GM21717 (cell line): ENCODE results near the gene CDHR2.
"Not testable (repeated sequence)": the region's sequence is repeated elsewhere in the genome, so short reads cannot be mapped to it uniquely, and the experiment has no call there.

Experiments
- ATAC-seq: cut with Tn5 transposase; IDR thresholded peaks from one replicate; pipeline ENCODE4 v1.9.1; 2021; ENCODE audit warnings: mild to moderate bottlenecking, moderate library complexity; ENCODE audit not compliant: unreplicated experiment

Gene CDHR2

DNA sequence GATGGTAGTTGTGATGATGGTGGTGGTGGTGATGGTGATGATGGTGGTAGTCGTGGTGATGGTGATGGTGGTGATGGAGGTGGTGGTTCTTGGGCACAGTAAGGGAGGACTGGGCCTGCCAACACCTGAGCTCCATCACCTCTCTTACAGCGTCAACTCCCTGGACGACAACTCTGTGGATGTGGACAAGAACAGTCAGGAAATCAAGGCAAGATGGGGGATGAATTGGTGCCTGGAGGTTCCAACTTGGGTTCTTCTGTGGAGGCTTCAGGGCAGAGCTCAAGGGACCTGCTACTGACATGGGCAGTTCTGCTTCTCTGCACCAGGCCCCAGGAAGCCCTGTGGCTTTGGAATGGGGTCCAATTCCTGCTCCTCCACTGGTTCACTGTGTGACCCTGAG is 43.4 kb downstream of the CDHR2 start:
- no peak for ATAC-seq

DNA sequence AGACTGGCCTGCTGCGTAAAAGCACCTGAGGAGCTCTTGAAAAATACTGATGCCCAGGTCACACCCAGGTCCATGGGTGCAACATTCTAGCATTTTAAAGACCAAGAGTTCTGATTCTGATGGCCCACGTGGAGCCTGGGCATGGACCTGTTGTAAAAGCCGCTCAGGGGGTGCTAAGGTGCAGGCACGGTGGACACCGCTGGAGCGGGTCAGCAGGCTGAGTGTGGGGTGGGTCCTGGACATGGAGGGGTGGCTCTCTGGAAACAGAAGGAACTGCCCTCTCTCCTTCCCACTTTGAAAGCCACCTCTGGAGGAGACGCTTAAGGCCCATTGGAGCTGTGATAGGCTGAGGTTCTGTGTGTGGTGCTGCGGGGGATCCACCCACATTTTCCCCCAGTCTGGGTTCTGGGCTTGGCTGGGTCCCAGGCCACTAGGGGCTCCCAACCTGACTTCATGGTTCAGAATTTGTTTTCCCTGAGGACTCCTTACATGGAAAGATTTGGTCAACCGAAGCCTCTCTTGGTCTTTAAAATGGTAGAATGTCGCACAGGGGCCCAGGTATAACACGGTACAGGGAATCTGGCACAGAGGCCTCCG is 44.2 kb downstream of the CDHR2 start:
- no peak for ATAC-seq

DNA sequence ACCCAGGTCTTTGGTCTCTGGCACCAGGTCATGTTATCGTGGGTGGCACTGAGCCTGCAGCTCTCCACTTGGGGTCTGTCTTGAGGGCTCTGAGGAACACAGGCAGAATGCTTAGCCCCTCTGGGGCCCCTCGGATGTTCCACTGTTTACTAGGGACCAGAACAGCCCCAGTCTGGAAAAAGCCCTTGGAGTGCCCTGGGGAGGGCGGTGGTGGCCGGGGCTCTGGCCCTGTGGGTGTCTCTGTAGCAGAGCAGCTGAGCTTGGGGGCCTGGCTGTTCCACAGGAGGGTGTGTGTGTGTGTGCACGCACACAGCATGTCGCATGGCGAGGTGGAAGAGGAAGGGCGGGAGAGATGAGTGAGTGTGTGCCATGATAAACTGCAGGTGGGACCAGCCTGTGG is 45.4 kb downstream of the CDHR2 start:
- ATAC-seq: no peak

DNA sequence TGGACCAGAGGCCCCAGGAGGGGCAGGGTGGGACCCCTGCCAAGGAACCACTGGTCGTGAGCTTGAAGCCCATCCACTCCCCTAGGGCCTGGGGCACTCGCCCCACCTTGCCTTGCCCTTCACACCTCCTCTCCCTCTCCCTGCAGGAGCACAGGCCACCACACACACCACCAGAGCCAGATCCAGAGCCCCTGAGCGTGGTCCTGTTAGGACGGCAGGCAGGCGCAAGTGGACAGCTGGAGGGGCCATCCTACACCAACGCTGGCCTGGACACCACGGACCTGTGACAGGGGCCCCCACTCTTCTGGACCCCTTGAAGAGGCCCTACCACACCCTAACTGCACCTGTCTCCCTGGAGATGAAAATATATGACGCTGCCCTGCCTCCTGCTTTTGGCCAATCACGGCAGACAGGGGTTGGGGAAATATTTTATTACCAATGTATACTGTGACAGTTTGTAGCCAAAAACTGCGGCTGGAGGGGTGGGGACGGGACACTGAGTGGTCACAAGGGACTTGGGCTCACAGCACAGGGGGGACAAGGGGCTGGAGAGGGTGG is 46.3 kb downstream of the CDHR2 start:
- no peak for ATAC-seq

DNA sequence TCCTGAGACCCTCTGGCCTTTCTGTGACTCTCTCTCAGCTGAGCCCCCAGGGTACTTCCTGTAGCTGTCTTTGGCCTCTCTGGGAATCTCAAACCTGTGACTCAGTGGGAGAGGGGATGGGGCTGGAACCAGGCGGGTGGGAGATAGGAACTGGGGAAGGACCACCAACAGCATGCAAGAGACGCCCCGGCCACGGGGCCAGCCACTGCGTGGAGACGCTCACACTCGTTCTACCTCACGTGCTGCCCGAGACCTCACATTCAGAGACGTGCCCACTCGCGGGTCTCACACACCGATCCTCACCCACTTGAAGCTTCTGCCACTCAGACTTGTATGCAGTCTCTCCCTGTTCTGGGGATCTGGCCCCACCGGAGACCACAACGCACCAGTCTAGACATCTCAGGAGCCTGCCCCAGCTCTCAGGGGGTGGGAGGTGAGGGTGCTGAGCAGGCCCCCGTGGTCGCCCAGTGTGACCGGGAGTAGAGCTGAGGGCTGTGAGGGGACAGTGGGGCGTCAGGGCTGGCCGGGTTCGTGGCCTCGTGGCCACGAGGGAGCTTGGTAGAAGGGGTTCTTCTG is 47.0 kb downstream of the CDHR2 start:
- ATAC-seq: no peak

DNA sequence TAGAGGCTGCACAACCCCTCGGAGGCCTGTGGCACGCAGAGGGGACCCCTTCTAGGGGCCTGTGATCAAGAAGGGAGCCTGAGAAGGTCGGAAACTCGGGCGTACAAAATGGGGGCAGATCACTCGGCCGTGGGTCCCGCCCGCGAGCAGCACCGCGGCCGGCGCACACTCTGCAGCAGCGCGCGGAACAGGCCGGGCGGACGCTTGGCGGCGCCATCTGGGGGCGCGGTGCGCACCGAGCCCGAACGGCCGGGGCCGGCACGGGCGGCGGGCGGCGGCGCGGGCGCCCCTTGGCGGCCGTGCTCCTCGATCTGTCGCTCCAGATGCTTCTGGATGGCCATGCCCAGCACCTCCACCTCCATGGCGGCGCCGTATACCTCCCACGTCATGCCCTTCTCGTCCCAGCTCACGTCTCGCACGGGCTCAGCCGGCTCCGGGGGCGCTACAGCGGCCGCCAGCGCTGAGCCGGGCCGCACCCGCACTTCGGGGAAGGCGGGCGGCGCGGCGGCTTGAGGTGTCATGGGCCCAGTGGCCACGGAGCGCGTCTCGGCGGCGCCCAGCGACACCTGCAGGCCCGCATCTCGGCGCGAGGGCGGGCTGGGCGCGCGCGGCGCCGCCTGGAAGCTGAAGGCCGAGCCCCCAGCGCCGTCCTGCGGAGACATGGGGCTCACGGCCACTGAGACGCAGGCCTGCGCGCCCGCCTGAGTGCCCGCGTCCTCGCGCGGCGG is 47.7 kb downstream of the CDHR2 start:
- ATAC-seq: no peak

DNA sequence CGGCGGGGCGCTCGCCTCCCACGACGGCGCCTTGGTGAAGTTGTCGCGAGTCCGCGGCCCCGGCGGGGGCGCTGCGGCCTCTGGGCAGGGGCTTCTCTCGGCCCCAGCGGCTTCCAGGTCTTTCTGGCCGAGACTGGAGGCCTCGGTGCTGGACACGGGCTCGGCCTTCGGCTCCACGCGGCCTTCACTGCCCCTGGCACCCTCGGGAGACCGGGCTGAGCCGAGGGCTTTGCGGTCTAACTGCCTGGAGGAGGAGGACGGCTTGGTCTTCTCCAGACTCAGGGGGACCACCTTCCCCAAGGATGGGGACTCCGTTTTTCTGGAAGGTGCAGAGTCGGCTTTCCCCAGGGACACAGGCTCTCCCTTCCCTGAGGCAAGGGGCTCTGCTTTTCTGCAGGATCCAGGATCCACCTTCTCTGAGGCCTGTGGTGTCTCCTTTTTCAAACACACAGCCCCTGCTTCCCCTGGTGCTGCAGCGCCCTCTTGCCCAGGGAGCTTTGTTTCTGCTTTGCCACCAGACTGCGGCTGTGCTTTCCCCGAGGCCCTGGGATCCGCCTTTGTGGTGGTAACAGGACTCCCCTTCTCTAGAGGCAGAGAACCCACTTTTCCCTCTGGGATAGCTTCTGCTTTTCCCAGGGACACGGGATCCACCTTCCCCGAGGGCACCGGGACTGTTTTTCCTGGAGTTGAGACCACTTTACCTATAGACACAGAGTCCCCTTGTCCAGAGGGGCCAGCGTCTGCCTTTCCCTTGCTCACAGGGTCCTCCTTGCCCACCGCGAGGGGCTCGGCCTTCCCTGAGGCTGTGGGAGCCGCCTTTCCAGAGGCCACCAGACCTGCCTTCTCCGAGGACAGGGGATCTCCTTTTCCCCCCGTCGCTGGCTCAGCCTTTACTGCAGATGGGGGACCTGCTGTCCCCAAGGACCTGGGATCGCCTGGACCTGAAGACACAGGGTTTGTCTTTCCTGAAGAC is 48.6 kb downstream of the CDHR2 start:
- ATAC-seq: no peak

DNA sequence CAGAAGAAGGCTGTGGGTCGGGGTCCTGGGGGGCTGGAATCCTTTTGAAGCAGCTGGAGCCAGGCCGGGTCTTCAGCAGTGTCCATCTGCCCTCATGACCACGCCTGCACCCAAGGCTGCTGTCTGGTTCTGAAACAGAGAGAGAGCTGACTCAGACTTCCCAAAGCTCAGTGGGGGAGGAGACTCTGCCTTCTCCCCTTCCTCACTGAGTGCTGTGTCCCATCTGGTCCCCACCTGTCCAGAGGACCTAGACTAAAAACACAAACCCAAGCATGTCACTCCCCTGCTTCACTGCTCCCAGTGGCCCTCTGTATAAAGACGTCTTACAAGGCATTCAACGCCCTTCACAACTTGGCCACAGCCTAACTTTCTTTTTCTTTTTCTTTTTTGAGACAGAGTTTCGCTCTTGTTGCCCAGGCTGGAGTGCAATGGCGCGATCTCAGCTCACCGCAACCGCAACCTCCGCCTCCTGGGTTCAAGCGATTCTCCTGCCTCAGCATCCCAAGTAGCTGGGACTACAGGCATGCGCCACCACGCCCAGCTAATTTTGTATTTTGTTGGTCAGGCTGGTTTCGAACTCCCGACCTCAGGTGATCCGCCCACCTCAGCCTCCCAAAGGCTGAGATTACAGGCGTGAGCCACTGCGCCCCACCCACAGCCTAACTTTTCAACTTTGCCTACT is 50.7 kb downstream of the CDHR2 start:
- ATAC-seq: not testable (repeated sequence)

DNA sequence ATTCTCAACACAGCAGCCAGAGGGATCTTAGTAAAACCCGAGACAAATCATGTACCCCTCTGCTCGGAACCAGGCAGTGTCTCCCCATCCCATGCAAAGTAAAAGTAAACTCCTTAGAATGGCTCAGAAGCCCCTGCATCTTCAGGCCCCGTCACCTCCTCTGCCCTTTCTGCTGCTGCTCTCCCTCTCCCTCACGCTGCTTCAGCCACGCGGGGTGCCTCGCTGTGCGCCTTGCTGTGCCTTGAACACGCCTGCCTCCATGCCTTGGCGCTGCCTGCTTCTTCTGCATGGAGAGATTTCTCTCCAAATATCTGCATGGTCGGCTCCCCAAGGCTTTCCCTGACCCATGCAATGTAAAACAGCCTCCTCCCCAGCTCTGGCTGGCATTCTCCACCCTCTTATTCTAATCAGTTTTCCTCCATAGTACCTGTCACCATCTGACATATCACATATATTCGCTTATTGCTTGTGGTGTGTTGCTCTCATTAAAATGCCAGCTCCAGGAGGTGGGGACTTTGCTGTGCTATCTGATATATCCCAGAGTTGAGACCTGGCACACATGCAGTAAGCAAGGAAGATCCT is 52.9 kb downstream of the CDHR2 start:
- no peak for ATAC-seq

DNA sequence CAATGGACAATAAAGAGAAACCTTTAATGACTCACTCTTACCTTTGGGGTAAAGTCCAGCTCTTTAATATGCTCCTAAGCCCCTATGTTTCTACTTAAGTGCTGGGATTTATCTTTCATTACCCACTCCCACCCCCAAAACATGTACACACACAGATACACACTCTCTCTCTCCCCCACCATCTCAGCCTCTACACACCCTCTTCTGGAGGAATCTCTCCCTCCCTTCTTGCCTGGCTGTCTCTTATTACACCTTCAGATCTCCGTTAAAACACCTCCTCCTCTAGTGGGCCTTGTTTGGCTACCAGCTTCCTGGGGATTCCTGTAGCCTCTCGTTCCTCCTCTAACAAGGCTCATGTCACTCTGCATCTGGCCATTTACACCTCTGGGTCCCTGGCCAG is 53.9 kb downstream of the CDHR2 start:
- no peak for ATAC-seq

DNA sequence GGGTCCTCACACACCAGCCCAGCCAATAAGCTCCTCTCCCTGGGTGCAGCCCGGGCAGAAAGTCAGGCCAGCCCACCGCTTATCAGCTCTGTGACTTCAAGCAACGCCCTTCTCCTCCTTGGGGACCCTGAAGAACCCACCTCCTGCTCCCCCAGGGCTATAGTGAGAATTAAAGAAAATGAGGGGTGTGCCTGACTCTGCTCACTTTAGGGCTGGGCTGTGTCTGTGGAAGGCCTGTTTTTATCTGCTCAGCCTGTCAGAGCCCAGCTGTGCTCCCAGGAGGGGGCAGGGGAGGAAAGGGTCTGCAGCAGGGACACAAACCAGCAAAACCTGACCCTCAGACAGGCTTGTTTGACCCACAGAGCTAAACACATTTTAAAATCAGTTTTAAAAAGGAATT is 56.9 kb downstream of the CDHR2 start:
- no peak for ATAC-seq

DNA sequence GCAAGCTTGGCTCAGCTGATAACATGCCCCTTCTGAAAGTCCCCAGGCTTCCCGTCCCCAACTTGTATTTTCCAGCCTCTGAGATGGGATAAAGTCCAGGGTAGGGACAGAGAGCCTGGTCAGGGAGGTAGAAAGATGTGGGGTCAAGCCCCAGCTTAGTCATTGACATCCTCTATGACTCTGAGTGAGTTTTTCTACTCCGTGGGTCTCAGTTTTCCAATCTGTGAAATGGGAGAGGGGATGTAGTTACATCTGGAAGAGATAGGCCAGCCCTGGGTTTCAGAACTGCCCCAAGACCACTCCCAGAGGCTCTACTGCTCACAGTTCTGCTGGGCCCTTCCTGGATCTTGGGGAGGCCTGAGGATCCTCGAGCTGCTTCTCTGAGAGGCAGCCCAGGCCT is 57.7 kb downstream of the CDHR2 start:
- no peak for ATAC-seq

DNA sequence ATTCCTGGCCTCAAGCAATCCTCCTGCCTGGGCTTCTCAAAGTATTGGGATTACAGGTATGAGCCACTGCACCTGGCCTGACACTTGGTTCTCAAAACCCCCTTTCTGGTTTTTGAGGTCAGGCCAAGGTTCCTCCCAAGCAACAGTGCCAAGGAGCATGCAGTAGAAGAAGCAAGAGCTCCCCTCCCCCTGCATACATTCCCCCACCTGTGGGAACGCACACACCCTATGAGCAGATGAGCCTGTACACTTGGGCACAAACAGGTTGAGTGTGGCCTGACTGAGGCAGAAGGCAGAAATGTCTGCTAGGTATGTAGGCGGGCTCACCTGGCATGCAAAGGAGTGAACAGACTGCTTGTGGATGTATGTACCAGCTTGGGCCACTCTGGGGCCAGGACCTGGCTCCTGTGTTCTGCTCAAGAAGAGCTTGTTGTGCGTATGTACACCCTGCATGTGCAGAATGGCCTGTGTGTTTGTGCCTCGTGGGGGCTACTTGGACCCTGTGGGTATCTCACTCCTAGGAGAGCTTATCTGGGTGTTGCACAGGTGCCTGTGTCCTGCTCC is 59.1 kb downstream of the CDHR2 start:
- ATAC-seq: no peak

DNA sequence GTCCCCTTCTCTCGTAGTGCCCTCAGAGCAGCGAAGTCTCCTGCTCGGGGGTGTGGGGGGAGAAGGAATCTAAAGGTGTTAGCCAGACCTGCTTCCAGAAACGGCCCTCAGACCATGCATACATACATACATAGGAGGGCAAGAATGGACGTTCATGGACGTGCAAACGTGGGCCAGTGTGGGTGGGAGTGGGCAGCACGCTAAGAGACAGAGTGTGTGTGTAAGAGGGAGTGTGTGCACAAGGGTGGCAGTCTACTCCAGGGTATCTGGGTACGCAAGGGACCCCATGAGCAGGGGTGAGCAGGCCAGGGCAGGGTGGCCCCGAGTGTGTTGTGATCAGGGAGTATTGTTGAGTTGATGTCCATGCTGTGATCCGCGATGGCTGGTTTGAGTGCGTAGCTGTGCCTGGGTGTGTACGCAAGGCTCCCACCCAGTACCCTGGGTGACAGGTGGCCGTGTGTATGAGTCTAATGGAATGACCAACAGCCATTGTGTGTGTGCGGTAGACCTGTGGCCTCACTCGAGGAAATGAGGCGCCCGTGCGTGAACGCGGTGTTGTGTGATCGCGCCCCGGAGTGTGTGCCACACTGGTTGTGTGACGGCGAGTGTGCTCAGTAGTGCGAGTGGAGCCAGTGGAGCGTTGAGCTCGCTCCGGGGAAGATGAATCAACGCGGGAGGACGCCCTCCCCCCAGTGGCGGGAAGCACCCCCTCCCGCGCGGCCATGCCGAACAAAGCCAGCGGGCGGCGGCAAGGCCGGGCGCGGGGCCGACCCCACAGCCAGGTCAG is 60.0 kb downstream of the CDHR2 start:
- ATAC-seq: no peak

DNA sequence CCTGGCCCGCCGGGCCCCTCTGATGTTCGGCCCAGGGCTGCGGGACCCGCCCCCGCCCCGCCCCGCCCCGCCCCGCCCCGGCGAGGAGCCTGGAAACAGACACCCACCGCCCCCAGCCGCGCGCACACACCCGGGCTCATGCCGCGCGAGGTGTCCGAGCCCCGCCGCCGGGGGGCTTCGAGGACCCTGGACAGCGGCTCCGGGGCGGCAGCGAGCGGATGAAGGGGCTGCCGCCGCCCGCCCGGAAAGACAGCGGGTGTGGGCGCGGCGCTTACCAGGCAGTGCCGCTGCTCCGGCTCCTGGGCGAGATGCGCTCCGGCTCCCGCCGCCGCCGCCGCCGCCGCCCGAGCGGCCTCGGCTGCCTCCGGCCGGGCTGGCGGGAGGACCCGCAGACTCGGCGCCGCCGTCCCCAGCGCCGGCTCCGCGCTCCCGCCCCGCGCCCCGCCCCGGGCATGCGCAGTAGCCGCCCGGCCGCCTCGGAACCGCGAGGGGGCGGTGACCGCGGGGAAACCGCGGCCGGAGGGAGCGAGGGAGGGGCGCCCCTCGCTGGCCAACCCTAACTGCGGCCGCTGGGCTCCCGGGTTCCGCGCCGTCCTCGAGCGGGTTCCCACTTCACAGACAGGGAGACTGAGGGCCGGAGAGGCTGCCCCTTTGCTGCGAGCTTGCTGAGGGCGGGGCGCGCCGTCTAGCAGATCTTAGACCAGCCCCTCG is 60.7 kb downstream of the CDHR2 start, which contains the start of gene GPRIN1:
GPRIN1 (minus strand) TSS at position 433 of the 711 bp plus-strand sequence. CDS start 10,322 bp downstream, outside the sequence.
- peak; percentile 56 for ATAC-seq

DNA sequence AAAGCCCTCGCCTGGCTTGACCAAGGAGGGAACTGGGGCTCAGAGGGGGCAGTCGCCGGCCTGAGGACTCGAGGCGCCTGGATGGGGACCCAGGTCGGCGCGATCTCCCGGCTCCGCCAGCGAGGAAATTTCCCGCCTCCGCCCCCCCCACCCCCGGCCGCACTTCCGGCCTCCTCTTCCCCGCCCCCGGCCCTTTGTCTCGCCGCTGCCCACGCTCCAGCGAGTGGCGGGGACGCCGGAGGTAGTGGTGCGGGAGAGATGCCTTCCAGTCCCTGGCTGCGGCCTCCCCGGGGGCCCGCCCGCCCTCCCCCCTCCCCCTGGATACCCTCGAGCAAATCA is 61.3 kb downstream of the CDHR2 start:
- ATAC-seq: peak; percentile 7

DNA sequence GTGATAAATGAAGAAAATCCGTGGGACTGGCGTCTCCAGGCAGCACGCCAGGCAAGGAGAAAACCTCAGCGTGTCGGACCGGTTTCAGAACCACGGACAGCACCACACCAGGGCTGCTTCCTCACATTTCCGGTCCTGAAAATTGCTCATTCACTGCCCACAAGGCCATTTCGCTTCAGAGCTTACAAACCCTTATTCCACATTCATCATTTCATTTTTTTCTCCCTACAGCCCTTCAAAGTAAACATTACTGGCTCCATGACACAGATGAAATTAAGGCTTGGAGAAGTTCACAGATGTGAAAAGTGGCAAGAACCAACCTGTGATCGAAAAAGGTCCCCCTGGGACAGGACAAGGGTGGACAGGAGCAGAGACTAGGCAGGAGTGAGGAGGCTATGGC is 62.3 kb downstream of the CDHR2 start:
- ATAC-seq: no peak

DNA sequence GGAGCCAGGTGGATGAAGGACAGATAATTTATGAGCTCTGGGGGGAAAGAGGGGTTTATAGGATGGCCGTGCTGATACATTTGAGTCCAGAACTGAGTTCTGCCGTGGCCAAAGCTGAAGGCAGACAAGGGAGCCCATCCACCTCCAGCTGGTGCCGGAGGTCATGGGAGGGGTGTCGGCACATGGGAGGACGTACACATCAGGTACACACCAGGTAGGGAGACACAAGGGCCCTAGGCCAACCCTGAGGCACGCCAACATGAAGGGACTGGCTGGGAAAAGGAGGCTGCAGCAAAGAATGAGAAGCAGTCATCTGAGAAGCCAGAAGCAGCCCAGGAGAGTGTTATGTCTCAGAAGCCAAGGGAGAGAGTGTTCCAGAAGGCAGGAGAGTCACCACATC is 62.9 kb downstream of the CDHR2 start:
- no peak for ATAC-seq
